ENCODE data around the gene KASH5.

- TF ChIP-seq, protein P1, sequence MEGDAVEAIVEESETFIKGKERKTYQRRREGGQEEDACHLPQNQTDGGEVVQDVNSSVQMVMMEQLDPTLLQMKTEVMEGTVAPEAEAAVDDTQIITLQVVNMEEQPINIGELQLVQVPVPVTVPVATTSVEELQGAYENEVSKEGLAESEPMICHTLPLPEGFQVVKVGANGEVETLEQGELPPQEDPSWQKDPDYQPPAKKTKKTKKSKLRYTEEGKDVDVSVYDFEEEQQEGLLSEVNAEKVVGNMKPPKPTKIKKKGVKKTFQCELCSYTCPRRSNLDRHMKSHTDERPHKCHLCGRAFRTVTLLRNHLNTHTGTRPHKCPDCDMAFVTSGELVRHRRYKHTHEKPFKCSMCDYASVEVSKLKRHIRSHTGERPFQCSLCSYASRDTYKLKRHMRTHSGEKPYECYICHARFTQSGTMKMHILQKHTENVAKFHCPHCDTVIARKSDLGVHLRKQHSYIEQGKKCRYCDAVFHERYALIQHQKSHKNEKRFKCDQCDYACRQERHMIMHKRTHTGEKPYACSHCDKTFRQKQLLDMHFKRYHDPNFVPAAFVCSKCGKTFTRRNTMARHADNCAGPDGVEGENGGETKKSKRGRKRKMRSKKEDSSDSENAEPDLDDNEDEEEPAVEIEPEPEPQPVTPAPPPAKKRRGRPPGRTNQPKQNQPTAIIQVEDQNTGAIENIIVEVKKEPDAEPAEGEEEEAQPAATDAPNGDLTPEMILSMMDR (conservative IDR thresholded peaks at IDR 0.05; ENCODE audit: low read depth, low read length): no peak
- TF ChIP-seq EZH2phosphoT487 (IDR thresholded peaks at IDR 0.05; ENCODE audit: borderline replicate concordance, low read length) (no peak), EZH2 (IDR thresholded peaks at IDR 0.05; ENCODE audit: low read length, unreplicated experiment) (no peak)
These were observed 10.1 kb downstream of the KASH5 start for GRCh38 chr19:49398001-49398615.

Data from PC-3 (cell line).